ENCODE measurements around the gene S100A10.

Gene S100A10

GRCh38 chr1:151998611-151999362 lies 5.1 kb upstream of the S100A10 start:
- H3K9me3 ChIP-seq (ENCODE audit: control insufficient read depth in 2 of 2, low read length in 2 of 2), result no peaks in the 10 kb centered on the region
- H3K4me3 ChIP-seq (ENCODE audit: low read length in 2 of 2), result no peak overlapping the region
- H3K4me1 ChIP-seq (ENCODE audit: control insufficient read depth in 2 of 2, insufficient read depth in 2 of 2, low read length in 2 of 2), result peaks cover 21 to 24% of the 10 kb centered on the region in 2 donors
- no peaks in the 10 kb centered on the region for H3K27me3 ChIP-seq (ENCODE audit: control insufficient read depth in 2 of 2, insufficient read depth in 2 of 2, low read length in 2 of 2)
- no peak overlapping the region for H3K27ac ChIP-seq (ENCODE audit: low read depth in 2 of 2, low read length in 2 of 2)
- no peak overlapping the region for H3K9ac ChIP-seq (ENCODE audit: low read depth in 1 of 2, low read length in 2 of 2)
- H3K36me3 ChIP-seq (ENCODE audit: control insufficient read depth in 2 of 2, insufficient read depth in 2 of 2, low read length in 2 of 2), result no peaks in the 10 kb centered on the region

- Histone ChIP-seq H3K4me3 (ENCODE audit: low read length in 2 of 2) (no peak overlapping the region), H3K27me3 (ENCODE audit: control insufficient read depth in 2 of 2, insufficient read depth in 2 of 2, low read length in 2 of 2) (no peaks in the 10 kb centered on the region)
These were observed 3.6 kb upstream of the S100A10 start for GRCh38 chr1:151997284-151997570.

GRCh38 chr1:151995774-151996173 lies 2.1 kb upstream of the S100A10 start:
- no peak overlapping the region for H3K4me3 ChIP-seq (ENCODE audit: low read length in 2 of 2)

More at GRCh38 chr1:151997284-151997570, 3.6 kb upstream of the S100A10 start:
- Histone ChIP-seq H3K27ac (ENCODE audit: low read depth in 2 of 2, low read length in 2 of 2) (no peak overlapping the region), H3K4me1 (ENCODE audit: control insufficient read depth in 2 of 2, insufficient read depth in 2 of 2, low read length in 2 of 2) (peaks cover 21 to 24% of the 10 kb centered on the region in 2 donors), H3K9me3 (ENCODE audit: control insufficient read depth in 2 of 2, low read length in 2 of 2) (no peaks in the 10 kb centered on the region), H3K36me3 (ENCODE audit: control insufficient read depth in 2 of 2, insufficient read depth in 2 of 2, low read length in 2 of 2) (no peaks in the 10 kb centered on the region), H3K9ac (ENCODE audit: low read depth in 1 of 2, low read length in 2 of 2) (no peak overlapping the region)

GRCh38 chr1:151994956-151995355 lies 1.3 kb upstream of the S100A10 start:
- Histone ChIP-seq H3K9ac (ENCODE audit: low read depth in 1 of 2, low read length in 2 of 2) (no peak overlapping the region), H3K4me3 (ENCODE audit: low read length in 2 of 2) (no peak overlapping the region), H3K9me3 (ENCODE audit: control insufficient read depth in 2 of 2, low read length in 2 of 2) (no peaks in the 10 kb centered on the region), H3K27ac (ENCODE audit: low read depth in 2 of 2, low read length in 2 of 2) (peak overlapping the region; percentile 43 to 64), H3K27me3 (ENCODE audit: control insufficient read depth in 2 of 2, insufficient read depth in 2 of 2, low read length in 2 of 2) (no peaks in the 10 kb centered on the region), H3K4me1 (ENCODE audit: control insufficient read depth in 2 of 2, insufficient read depth in 2 of 2, low read length in 2 of 2) (peaks cover 33 to 37% of the 10 kb centered on the region in 2 donors), H3K36me3 (ENCODE audit: control insufficient read depth in 2 of 2, insufficient read depth in 2 of 2, low read length in 2 of 2) (peaks cover 0 to 2% of the 10 kb centered on the region in 2 donors)

More at GRCh38 chr1:151995774-151996173, 2.1 kb upstream of the S100A10 start:
- Histone ChIP-seq H3K9me3 (ENCODE audit: control insufficient read depth in 2 of 2, low read length in 2 of 2) (no peaks in the 10 kb centered on the region), H3K27ac (ENCODE audit: low read depth in 2 of 2, low read length in 2 of 2) (no peak overlapping the region), H3K4me1 (ENCODE audit: control insufficient read depth in 2 of 2, insufficient read depth in 2 of 2, low read length in 2 of 2) (peaks cover 25 to 29% of the 10 kb centered on the region in 2 donors), H3K9ac (ENCODE audit: low read depth in 1 of 2, low read length in 2 of 2) (no peak overlapping the region), H3K36me3 (ENCODE audit: control insufficient read depth in 2 of 2, insufficient read depth in 2 of 2, low read length in 2 of 2) (no peaks in the 10 kb centered on the region), H3K27me3 (ENCODE audit: control insufficient read depth in 2 of 2, insufficient read depth in 2 of 2, low read length in 2 of 2) (no peaks in the 10 kb centered on the region)

- peak overlapping the region; percentile 91 to 98 for H3K4me3 ChIP-seq (ENCODE audit: low read length in 2 of 2)
- H3K9ac ChIP-seq (ENCODE audit: low read depth in 1 of 2, low read length in 2 of 2), result peak overlapping the region; percentile 95 to 99
- H3K4me1 ChIP-seq (ENCODE audit: control insufficient read depth in 2 of 2, insufficient read depth in 2 of 2, low read length in 2 of 2), result peaks cover 51 to 53% of the 10 kb centered on the region in 2 donors
- no peaks in the 10 kb centered on the region for H3K27me3 ChIP-seq (ENCODE audit: control insufficient read depth in 2 of 2, insufficient read depth in 2 of 2, low read length in 2 of 2)
- H3K9me3 ChIP-seq (ENCODE audit: control insufficient read depth in 2 of 2, low read length in 2 of 2), result no peaks in the 10 kb centered on the region
- peaks cover 2 to 4% of the 10 kb centered on the region in 2 donors for H3K36me3 ChIP-seq (ENCODE audit: control insufficient read depth in 2 of 2, insufficient read depth in 2 of 2, low read length in 2 of 2)
- H3K27ac ChIP-seq (ENCODE audit: low read depth in 2 of 2, low read length in 2 of 2), result peak overlapping the region; percentile 99
These were observed 450 bp downstream of the S100A10 start for GRCh38 chr1:151993084-151993733.

- H3K9ac ChIP-seq (ENCODE audit: low read depth in 1 of 2, low read length in 2 of 2), result peak overlapping the region; percentile 95 to 99
- H3K36me3 ChIP-seq (ENCODE audit: control insufficient read depth in 2 of 2, insufficient read depth in 2 of 2, low read length in 2 of 2), result peaks cover 2 to 4% of the 10 kb centered on the region in 2 donors
These were observed 1.2 kb downstream of the S100A10 start for GRCh38 chr1:151992303-151993083.

GRCh38 chr1:151991663-151992302 lies 1.9 kb downstream of the S100A10 start:
- H3K27ac ChIP-seq (ENCODE audit: low read depth in 2 of 2, low read length in 2 of 2), result peak overlapping the region; percentile 99
- H3K4me1 ChIP-seq (ENCODE audit: control insufficient read depth in 2 of 2, insufficient read depth in 2 of 2, low read length in 2 of 2), result peaks cover 60 to 62% of the 10 kb centered on the region in 2 donors
- H3K9ac ChIP-seq (ENCODE audit: low read depth in 1 of 2, low read length in 2 of 2), result peak overlapping the region; percentile 95 to 99

More at GRCh38 chr1:151992303-151993083, 1.2 kb downstream of the S100A10 start:
- peak overlapping the region; percentile 99 for H3K27ac ChIP-seq (ENCODE audit: low read depth in 2 of 2, low read length in 2 of 2)
- no peaks in the 10 kb centered on the region for H3K27me3 ChIP-seq (ENCODE audit: control insufficient read depth in 2 of 2, insufficient read depth in 2 of 2, low read length in 2 of 2)
- H3K4me3 ChIP-seq (ENCODE audit: low read length in 2 of 2), result peak overlapping the region; percentile 91 to 98
- peaks cover 57 to 60% of the 10 kb centered on the region in 2 donors for H3K4me1 ChIP-seq (ENCODE audit: control insufficient read depth in 2 of 2, insufficient read depth in 2 of 2, low read length in 2 of 2)
- H3K9me3 ChIP-seq (ENCODE audit: control insufficient read depth in 2 of 2, low read length in 2 of 2), result no peaks in the 10 kb centered on the region

GRCh38 chr1:151990856-151991198 lies 2.8 kb downstream of the S100A10 start:
- peak overlapping the region; percentile 99 for H3K27ac ChIP-seq (ENCODE audit: low read depth in 2 of 2, low read length in 2 of 2)
- peak overlapping the region; percentile 91 to 98 for H3K4me3 ChIP-seq (ENCODE audit: low read length in 2 of 2)
- no peaks in the 10 kb centered on the region for H3K27me3 ChIP-seq (ENCODE audit: control insufficient read depth in 2 of 2, insufficient read depth in 2 of 2, low read length in 2 of 2)
- no peaks in the 10 kb centered on the region for H3K9me3 ChIP-seq (ENCODE audit: control insufficient read depth in 2 of 2, low read length in 2 of 2)
- H3K36me3 ChIP-seq (ENCODE audit: control insufficient read depth in 2 of 2, insufficient read depth in 2 of 2, low read length in 2 of 2), result peaks cover 6% of the 10 kb centered on the region in 2 donors
- peak overlapping the region; percentile 95 to 99 for H3K9ac ChIP-seq (ENCODE audit: low read depth in 1 of 2, low read length in 2 of 2)
- peaks cover 57 to 58% of the 10 kb centered on the region in 2 donors for H3K4me1 ChIP-seq (ENCODE audit: control insufficient read depth in 2 of 2, insufficient read depth in 2 of 2, low read length in 2 of 2)

More at GRCh38 chr1:151991663-151992302, 1.9 kb downstream of the S100A10 start:
- H3K36me3 ChIP-seq (ENCODE audit: control insufficient read depth in 2 of 2, insufficient read depth in 2 of 2, low read length in 2 of 2), result peaks cover 2 to 4% of the 10 kb centered on the region in 2 donors
- no peaks in the 10 kb centered on the region for H3K9me3 ChIP-seq (ENCODE audit: control insufficient read depth in 2 of 2, low read length in 2 of 2)
- H3K27me3 ChIP-seq (ENCODE audit: control insufficient read depth in 2 of 2, insufficient read depth in 2 of 2, low read length in 2 of 2), result no peaks in the 10 kb centered on the region
- H3K4me3 ChIP-seq (ENCODE audit: low read length in 2 of 2), result peak overlapping the region; percentile 91 to 98

- Histone ChIP-seq H3K9me3 (ENCODE audit: control insufficient read depth in 2 of 2, low read length in 2 of 2) (no peaks in the 10 kb centered on the region), H3K27me3 (ENCODE audit: control insufficient read depth in 2 of 2, insufficient read depth in 2 of 2, low read length in 2 of 2) (no peaks in the 10 kb centered on the region), H3K36me3 (ENCODE audit: control insufficient read depth in 2 of 2, insufficient read depth in 2 of 2, low read length in 2 of 2) (peaks cover 12% of the 10 kb centered on the region in 2 donors), H3K9ac (ENCODE audit: low read depth in 1 of 2, low read length in 2 of 2) (peak overlapping the region; percentile 49 to 50), H3K4me3 (ENCODE audit: low read length in 2 of 2) (peak overlapping the region; percentile 91 to 98), H3K27ac (ENCODE audit: low read depth in 2 of 2, low read length in 2 of 2) (peak overlapping the region; percentile 69 to 99), H3K4me1 (ENCODE audit: control insufficient read depth in 2 of 2, insufficient read depth in 2 of 2, low read length in 2 of 2) (peaks cover 53 to 56% of the 10 kb centered on the region in 2 donors)
These were observed 3.4 kb downstream of the S100A10 start for GRCh38 chr1:151990058-151990855.

All from mucosa of rectum (tissue), 2 donors.